ENCODE data around the gene ANAPC10.

The ANAPC10 gene

GRCh38 chr4:145081756-145082155 is 16.2 kb downstream of the ANAPC10 start:
- peaks cover 69% of the 10 kb centered on the region for H3K36me3 ChIP-seq (ENCODE audit: insufficient read depth, low read length)
- peaks cover 23% of the 10 kb centered on the region for H3K79me2 ChIP-seq (ENCODE audit: insufficient read depth, low read length)

GRCh38 chr4:145076469-145076855 is 21.5 kb downstream of the ANAPC10 start:
- H3K9me3 ChIP-seq (ENCODE audit: low read length) = no peaks in the 10 kb centered on the region
- no peaks in the 10 kb centered on the region for H3K27me3 ChIP-seq (ENCODE audit: insufficient read depth, low read length)
- no peaks in the 10 kb centered on the region for H3K9me2 ChIP-seq (ENCODE audit: low read depth, low read length)
- H3K4me1 ChIP-seq (ENCODE audit: insufficient read depth, low read length, severe bottlenecking) = no peaks in the 10 kb centered on the region
- H4K20me1 ChIP-seq (ENCODE audit: insufficient read depth, low read length) = no peaks in the 10 kb centered on the region
- TF ChIP-seq CTCF (IDR thresholded peaks at IDR 0.05; ENCODE audit: low read length) (no peak), EZH2 (IDR thresholded peaks at IDR 0.05; ENCODE audit: borderline replicate concordance, low read length) (no peak)
- H3K79me2 ChIP-seq (ENCODE audit: insufficient read depth, low read length) = 0 out of 2 replicates have a peak, but pooled peaks cover 4% of the 10 kb centered on the region
- H3K4me3 ChIP-seq (ENCODE audit: low read depth, low read length, poor library complexity, severe bottlenecking) = no peak overlapping the region
- H3K36me3 ChIP-seq (ENCODE audit: insufficient read depth, low read length) = peaks cover 54% of the 10 kb centered on the region
- H3F3A ChIP-seq (ENCODE audit: insufficient read depth, low read length) = no peaks in the 10 kb centered on the region
- H3K27ac ChIP-seq (ENCODE audit: low read depth, low read length, poor library complexity, severe bottlenecking) = no peak overlapping the region
- H3K4me2 ChIP-seq (ENCODE audit: low read length) = no peak overlapping the region
- no peak overlapping the region for H2AFZ ChIP-seq (ENCODE audit: low read length)
- H3K9ac ChIP-seq (ENCODE audit: low read length) = no peak overlapping the region

More at GRCh38 chr4:145081756-145082155, 16.2 kb downstream of the ANAPC10 start:
- Histone ChIP-seq H3K4me1 (ENCODE audit: insufficient read depth, low read length, severe bottlenecking) (no peaks in the 10 kb centered on the region), H2AFZ (ENCODE audit: low read length) (no peak overlapping the region), H3K9ac (ENCODE audit: low read length) (no peak overlapping the region), H3K9me2 (ENCODE audit: low read depth, low read length) (no peaks in the 10 kb centered on the region), H3K27me3 (ENCODE audit: insufficient read depth, low read length) (no peaks in the 10 kb centered on the region), H3K4me3 (ENCODE audit: low read depth, low read length, poor library complexity, severe bottlenecking) (no peak overlapping the region), H3F3A (ENCODE audit: insufficient read depth, low read length) (no peaks in the 10 kb centered on the region), H4K20me1 (ENCODE audit: insufficient read depth, low read length) (no peaks in the 10 kb centered on the region), H3K27ac (ENCODE audit: low read depth, low read length, poor library complexity, severe bottlenecking) (no peak overlapping the region), H3K9me3 (ENCODE audit: low read length) (no peaks in the 10 kb centered on the region), H3K4me2 (ENCODE audit: low read length) (no peak overlapping the region)
- no peak for TF ChIP-seq EZH2 (IDR thresholded peaks at IDR 0.05; ENCODE audit: borderline replicate concordance, low read length)
- TF ChIP-seq CTCF (IDR thresholded peaks at IDR 0.05; ENCODE audit: low read length) = no peak

GRCh38 chr4:145075742-145076468 is 22.1 kb downstream of the ANAPC10 start:
- Histone ChIP-seq H2AFZ (ENCODE audit: low read length) (no peak overlapping the region), H3F3A (ENCODE audit: insufficient read depth, low read length) (no peaks in the 10 kb centered on the region), H3K9me2 (ENCODE audit: low read depth, low read length) (no peaks in the 10 kb centered on the region), H3K4me2 (ENCODE audit: low read length) (no peak overlapping the region), H3K27ac (ENCODE audit: low read depth, low read length, poor library complexity, severe bottlenecking) (no peak overlapping the region), H3K79me2 (ENCODE audit: insufficient read depth, low read length) (0 out of 2 replicates have a peak, but pooled peaks cover 4% of the 10 kb centered on the region), H3K9me3 (ENCODE audit: low read length) (no peaks in the 10 kb centered on the region), H3K27me3 (ENCODE audit: insufficient read depth, low read length) (no peaks in the 10 kb centered on the region), H3K4me3 (ENCODE audit: low read depth, low read length, poor library complexity, severe bottlenecking) (no peak overlapping the region), H4K20me1 (ENCODE audit: insufficient read depth, low read length) (no peaks in the 10 kb centered on the region), H3K9ac (ENCODE audit: low read length) (no peak overlapping the region), H3K4me1 (ENCODE audit: insufficient read depth, low read length, severe bottlenecking) (no peaks in the 10 kb centered on the region), H3K36me3 (ENCODE audit: insufficient read depth, low read length) (peaks cover 54% of the 10 kb centered on the region)
- TF ChIP-seq EZH2 (IDR thresholded peaks at IDR 0.05; ENCODE audit: borderline replicate concordance, low read length) (no peak), CTCF (IDR thresholded peaks at IDR 0.05; ENCODE audit: low read length) (no peak)
